ENCODE data around the gene MARCHF3.
"Not testable (repeated sequence)": the region's sequence is repeated elsewhere in the genome, so short reads cannot be mapped to it uniquely, and the experiment has no call there.

The MARCHF3 gene

DNA sequence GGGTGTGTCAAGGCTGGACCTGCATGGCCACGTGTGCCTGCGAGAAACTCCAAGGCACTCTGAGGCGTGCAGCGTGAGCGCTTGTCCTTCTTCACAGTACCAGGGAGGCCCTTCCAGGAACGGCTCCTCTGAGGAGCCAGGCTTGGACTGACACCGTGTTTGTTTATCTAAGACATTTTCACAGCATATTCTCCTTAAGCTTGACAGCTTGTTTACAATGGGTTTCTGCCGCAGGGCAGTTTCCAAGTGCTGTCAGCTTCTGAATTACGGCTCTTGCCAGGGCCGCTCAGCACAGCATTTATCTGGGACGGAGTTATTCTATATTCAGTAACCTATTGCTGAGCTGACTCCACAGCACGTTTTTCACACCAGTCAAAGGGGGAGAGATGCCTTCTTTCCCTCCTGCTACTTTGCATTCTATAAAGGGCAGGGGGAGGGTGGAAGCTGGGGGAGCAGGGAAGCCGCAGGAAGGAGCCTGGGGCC is 155.0 kb downstream of the MARCHF3 start:
- DNase-seq (ENCODE audit: low read depth): no peak

DNA sequence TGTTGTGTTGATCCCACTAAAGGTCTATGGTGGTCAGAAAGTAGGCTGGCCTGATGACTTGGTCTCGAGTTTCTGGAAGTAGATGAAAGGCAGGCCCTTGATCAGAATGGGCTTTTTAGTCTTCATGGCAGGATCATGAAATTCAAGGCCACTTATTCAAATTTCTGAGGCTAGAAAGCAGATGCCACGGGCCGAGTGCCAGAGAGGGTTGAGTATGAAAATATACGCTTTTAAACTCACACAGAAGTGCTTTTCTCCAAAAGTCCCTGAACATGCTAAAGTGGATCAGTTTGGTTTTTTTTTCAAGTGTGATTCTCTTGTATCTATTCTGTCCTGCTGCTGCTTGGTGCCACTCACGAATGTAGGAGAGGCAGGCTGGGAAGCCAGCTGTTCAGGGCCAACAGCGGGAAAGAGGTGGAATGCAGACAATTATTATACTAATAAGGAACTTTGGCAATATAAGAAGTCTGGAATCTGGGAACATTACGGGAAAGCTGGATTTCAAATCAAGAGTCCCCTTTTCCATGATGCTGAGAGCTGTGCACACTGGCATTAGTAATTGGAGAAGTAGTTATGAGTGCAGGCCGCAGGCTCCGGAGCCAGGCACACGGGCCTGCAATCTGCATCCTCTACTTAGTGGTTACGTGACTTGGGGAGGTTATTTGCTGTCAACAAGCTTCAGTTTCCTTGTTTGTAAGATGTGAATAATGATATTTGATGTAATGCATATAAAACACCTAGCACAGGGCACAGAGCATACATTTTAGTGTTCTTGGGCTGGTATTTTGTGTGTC is 157.6 kb downstream of the MARCHF3 start:
- no peak for DNase-seq (ENCODE audit: low read depth)

DNA sequence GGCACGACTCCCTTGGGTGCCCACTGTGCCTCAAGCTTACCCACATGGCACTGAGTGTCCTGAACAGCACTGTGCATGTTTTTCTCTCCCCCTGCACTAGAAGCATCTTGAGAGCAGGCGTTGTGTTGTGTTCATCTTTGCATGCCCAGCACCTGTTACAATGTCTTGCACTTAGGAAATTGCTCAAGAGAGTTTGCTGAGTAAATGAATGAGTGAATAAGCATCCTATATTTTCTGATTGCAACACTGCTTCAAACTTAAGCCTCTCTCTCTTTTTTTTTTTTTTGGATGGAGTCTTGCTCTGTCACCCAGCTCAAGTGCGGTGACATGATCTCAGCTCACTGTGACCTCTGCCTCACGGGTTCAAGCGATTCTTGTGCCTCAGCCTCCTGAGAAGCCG is 158.9 kb downstream of the MARCHF3 start:
- no peak for DNase-seq (ENCODE audit: low read depth)

DNA sequence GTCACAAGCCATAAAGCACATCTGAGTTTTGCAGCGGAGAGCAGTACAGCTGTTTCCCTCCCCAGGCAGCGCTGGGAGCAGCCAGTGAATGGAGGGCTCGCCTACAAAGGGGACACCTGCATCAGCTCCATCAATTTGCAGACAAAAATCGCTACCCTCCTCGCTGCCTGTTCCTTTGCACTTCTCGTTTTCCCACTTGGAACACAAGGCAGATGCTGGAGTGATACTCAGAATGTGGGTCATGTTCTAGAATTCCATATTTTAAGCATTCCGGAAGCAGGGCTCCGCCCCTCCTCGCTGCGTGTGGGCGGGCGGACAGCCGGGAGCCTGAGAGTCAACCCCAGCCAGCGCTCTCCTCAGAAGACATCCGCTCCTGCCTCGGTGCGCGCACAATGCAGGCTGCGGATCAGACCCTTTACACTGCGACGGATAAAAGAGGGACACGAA is 161.3 kb downstream of the MARCHF3 start:
- DNase-seq (ENCODE audit: low read depth): no peak

DNA sequence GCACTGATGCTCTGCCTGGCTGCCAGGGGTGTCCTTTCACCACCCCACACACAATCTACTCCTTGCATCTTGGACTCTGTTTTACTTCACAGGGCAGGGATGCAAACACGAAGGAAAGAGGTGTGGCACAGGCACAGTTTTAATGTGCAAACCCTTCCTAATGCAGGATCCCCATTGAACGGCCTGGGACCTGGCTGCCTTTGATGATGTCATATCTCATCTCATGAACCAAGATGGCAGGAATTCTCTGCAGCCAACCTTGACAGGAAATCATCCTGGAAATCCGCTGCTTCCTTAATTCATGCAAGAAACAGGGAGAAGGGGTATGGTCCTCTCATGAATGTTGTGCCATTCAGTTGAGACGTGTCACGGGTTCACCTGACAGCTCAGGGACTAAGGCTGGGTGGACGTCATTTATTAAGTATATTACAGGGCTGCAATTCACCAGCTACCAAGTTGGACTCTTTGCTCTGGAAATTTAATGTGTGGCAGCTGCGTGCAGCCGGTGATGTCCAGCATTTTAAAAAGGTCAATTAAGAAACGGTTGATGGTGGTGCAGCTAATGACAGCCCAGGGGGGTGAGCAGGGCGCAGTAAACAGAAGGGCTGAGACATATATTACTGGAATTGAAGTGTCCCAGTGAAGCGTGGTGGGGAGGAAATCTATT is 161.9 kb downstream of the MARCHF3 start:
- DNase-seq (ENCODE audit: low read depth): no peak

DNA sequence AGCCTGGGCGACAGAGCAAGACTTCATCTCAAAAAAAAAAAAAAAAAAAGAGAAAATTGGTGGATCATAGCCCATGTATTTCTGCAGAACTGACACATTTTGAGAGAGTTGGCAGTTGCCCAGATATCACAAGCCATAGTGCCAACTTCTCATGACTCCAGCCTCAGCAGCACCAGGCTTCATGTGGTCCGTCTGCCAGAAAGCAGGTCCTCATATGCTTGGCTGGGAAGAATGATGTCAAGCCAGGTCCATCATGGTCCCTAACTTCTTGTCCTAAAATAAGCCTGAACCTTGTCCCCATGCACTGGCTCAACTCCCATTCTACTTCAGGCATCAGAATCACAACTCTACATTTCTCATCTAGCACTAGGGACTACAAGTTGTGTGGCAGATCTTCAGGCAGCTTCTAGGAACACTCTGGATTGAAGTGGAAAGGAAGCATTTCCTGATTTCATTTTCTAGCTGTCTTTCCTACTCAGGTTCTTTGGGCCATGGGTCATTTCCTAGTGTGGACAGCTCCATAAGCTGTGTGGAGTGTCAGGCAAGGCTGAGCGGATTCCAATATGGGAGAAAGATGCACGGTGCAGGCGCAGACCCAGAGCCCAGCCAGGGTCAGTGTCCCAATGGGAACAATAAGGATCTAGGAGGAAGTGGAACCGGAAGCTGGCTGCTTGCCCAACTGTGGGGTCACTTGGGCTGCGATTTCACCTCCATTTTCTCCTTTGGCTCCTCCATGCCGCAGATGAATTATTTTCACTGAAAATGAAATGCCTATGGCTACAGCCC is 163.3 kb downstream of the MARCHF3 start:
- DNase-seq (ENCODE audit: low read depth): no peak

DNA sequence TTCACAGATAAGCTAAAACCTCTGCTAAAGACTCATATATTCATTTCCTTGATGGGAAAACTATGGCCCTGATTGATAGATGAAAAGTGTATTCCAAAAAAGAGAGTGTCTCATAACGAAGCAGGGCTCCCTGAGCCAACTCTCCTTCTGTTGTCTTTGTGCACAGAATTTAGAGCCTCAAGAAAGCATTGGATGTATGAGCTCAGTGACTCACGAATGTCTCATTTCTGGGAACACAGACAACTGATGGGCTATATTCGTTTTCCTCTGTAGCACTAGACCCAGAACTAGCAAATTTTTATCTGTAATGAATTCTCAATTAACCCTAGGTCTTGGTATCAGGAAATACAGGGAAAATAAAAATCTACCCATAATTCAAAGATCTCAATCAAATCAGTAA is 165.1 kb downstream of the MARCHF3 start:
- no peak for DNase-seq (ENCODE audit: low read depth)

DNA sequence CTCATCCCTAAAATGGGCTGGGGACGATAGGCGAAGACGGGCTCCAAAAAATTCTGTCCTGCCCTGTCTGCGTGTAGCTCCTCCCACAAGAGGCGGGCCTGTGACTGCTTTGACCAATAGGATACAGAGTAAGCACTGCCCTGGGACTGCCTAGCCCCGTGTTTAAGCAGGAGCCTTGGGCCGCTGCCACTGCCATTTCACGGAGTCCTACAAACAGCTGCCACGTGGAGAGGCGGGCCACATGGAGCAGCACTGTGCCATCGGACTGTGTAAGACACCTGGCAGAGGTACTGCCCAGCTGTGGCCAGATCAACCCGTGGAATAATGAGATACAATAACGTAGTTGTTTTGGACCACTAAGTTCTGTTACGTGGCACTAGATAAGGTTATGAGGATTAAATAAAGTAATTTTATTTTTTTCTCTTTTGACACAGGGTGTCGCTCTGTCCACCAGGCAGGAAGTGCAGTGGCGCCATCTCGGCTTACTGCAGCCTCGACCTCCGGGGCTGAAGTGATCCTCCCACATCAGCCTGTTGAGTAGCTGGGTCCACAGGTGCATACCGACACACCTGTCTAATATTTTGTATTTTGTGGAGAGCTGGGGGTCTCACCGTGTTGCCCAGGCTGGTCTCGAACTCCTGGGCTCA is 166.2 kb downstream of the MARCHF3 start:
- no peak for DNase-seq (ENCODE audit: low read depth)

DNA sequence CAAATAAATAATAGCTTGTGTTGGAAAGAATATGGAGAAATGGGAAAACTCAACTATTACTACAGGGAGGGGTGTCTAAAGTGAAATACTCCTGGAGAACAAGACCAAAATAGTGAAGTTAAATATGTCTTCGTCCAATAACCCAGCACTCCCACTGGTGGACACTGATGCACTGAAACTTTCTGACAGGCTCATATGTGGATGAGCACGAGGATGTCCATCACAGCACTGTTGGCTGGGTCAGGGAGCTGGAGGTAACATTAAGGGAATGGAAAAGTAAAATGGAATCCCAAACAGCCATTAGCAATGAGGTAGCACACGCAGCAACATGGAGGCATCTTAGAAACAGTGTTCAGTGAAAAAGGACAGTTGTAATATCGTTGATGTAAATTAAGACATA is 167.0 kb downstream of the MARCHF3 start:
- DNase-seq (ENCODE audit: low read depth): no peak

DNA sequence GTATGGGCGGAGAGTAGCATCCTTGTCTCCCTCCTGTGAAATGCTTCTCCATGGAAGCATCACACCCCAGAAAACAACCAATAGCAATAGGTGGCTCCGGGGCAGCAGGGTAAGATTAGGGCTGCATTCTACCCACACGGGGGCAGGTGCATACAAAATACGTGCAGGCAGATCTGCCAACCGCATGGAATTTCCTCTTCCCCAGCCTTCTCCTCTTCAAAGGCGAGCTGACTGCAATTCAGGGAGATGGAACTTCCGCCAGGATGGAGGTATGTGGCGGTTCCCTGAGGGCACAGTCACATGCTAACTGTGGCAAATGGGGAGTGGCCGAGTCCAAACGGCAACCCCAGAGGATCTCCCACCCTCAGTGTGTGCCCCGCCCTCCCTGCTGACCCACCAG is 171.9 kb downstream of the MARCHF3 start:
- no peak for DNase-seq (ENCODE audit: low read depth)

DNA sequence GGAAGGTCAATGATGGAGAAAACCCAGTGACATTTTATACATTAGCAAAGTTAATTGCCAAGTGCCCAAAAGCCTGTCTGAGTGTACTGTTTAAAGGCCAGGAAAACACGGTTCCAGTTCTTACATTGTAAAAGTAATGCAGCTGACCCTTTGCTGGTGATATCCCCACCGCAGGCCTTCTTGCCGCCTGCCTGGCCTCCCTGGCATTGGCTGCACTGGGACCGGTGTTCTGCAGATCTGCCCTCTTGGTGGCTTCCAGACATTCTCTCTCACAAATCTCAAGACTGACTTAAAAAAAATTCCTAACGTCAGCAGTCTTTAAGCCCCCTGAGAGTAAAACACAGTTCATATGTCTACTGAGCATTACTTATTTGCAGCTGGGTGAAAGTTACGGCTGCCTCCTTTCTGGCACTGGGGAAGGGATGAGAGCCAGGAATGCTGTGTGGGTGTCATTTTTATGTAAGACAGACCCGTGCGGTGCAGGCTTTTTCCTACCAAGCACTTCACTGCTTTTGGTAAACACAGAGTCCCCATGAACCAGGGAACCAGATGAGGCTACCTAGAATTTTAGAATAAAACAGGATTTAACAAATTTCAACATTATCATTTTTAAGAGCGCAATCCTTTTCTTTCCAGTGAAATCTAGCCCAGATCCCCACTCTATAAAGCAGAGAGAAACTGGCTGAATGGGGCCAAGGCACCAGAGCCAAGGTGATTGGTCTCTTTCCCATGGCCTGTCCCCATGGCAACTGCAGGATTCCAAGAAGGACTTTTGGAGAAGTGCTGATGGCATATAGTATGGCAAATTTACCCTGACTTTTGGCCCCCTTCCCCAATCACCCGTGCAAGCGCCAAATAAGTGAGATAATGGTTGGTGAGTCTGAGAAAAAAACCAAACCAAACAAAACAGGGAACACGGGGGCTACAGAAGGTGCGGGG is 172.6 kb downstream of the MARCHF3 start:
- no peak for DNase-seq (ENCODE audit: low read depth)

DNA sequence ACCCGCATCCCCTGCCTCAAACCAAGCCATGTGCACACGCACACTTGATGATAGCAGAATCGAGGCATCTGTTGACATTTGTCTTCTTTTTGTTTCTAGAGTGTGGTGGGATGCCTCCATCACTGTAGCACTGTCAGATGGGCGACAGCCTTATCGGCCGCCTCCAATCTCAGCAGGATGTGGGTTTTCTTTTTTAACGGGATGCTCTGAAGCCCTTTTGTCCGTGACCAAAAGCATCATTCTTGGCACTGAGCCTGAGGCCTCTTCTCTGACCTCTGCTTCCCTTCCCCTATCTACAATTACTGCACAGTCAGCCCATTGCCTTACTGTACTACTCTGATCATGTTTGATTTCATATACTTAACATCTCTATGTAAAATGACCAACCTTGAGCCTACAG is 175.1 kb downstream of the MARCHF3 start:
- no peak for DNase-seq (ENCODE audit: low read depth)

DNA sequence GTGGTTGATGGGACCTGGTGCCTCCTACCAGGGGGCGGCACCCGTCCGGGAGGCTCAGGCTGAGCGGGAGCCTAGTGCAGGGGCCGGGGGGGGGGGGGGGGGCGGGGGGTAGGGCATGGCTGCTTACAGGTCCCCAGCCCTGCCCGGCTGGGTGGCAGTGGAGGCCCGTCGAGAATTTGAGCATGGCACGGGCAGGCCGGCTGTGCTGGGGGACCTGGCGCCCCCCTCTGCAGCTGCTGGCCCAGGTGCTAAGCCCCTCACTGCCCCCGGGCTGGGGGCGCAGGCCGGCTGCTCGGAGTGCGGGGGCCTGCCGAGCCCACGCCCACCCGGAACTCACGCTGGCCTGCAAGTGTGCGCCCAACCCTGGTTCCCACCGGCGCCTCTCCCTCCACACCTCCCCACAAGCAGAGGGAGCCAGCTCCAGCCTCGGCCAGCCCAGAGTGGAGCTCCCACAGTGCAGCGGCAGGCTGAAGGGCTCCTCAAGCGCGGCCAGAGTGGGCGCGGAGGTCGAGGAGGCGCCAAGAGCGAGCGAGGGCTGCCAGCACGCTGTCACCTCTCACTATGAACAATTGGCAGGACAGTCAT is 175.7 kb downstream of the MARCHF3 start:
- DNase-seq (ENCODE audit: low read depth): no peak

DNA sequence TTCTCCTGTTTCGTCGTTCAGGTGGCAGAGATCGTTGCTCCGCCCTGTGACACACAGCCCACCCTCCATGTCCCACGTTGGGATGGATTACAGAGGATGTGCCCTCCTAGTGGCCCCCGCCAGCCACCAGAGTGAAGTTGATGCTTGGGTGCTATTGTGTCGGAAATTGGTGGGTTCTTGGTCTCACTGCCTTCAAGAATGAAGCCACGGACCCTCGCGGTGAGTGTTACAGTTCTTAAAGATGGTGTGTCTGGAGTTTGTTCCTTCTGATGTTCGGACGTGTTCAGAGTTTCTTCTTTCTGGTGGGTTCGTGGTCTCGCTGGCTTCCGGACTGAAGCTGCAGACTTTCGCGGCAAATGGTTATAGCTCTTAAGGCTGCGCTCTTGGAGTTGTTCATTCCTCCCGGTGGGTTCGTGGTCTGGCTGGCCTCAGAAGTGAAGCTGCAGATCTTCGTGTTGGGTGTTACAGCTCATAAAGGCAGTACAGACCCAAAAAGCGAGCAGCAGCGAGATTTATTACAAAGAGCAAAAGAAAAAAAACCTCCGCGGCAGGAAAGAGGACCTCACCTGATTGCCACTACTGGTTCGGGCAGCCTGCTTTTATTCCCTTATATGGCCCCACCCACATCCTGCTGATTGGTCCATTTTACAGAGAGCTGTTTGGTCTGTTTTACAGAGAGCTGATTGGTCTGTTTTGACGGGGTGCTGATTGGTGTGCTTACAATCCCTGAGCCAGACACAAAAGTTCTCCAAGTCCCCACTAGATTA is 176.6 kb downstream of the MARCHF3 start:
- DNase-seq (ENCODE audit: low read depth): not testable (repeated sequence)

DNA sequence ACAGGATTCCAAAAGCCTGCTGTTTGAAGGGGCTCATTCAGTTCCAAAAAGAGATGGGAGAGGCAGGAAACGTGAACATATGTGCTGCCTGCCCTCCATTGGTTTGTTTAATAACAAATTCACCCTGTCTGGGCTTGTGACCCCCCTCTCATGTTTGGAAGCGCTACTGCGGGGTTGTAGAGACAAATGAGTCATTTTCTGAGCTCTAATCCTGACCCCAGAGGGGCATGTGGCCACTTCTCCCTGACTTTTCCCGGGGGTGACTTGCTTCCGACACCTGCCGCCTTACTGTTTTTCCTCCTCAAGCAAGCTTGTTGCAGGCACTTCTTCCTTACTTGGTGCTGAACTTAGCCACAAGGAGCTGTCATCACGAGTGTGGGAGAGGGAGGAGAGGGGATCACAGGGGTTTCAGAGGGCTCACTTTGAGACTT is 177.5 kb downstream of the MARCHF3 start:
- no peak for DNase-seq (ENCODE audit: low read depth)

DNA sequence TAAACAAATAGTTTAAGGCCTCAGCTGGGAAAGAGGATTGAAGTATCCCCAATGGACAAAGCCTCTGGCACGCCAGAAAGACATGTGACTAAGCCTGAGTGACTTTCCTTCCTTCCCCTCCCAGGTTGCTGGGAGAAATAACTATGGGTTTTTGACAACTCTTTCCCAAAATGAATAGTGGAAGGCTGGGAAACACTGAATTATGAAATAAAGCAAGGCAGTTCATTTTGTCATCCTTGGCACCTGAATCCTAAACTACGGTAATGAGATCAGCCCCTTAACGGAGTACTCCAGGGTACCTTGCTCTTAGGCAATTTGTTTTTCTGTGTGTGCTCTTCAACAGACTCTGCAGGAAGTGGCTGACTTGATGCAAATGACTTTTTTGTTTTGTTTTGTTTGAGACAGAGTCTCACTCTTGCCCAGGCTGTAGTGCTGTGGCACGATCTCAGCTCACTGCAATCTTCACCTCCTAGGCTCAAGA is 178.2 kb downstream of the MARCHF3 start:
- DNase-seq (ENCODE audit: low read depth): no peak

DNA sequence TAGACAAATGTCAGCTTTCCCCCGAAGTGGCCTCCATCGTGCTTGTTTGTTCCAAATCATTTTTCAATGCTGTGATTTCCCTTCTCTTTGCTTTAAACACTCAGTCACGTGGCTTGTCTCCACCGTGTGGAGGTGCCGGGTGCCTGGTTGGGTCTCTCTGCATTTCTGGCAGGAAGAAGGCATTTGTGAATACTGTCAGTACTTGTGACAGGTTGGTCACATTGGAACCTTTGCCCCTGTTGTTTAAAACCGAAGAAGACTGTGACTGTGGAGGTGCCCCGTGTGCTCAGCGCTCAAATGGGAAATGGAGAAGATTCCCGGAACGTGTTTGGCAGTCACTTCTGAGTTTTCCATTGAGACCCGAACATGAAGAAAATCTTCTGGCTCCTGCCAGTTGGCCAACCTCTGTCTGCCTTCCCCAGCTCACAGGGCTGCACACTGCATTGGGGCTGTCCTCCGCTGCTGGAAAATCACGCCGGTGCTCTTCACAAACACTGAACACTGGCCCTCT is 178.8 kb downstream of the MARCHF3 start:
- DNase-seq (ENCODE audit: low read depth): no peak

DNA sequence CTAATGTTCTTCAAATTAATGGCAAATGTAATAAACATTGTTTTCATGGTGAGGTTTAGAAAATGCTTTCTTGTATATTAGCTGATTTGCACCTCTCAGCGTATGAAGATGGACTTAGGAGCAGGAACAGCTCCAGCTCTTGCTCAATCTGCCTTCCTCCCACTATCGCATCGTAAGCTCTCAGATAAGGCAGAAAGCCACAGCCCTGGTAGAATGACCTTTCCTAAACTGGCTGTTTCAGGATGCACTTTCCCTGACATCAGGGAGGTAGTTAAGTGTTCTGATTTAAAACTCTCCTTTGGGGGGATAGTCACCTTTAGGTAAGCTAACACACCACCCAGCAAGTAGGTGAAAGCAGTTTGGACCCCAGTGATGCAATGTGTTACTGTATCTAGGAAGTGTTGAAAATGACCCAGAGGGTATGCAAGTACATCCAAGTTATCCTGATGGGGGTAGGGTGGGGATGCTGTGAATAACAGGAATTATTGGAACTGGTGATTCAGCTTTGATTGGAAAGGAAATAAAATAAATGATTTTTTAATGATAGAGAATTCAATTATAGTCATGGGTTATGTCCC is 181.2 kb downstream of the MARCHF3 start:
- no peak for DNase-seq (ENCODE audit: low read depth)

DNA sequence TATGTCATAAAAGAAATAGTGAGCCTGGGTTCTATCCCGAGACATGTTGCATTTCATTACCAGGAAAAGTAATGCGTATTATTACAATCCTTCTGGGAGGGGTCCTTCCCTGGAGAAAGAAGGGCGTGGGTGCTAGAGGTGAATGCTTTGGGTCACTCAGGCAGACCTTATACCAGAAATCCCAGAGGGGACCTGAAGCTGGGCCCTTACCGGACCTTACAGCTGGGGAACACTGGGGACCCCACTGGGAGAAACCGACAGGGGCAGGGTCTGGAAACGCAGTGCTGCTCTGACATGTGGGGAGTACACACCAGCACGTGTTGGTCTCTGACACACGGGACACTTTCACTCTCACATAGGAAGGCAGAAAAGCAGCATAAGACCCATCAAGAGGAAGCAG is 182.1 kb downstream of the MARCHF3 start:
- no peak for DNase-seq (ENCODE audit: low read depth)

Measured in activated T-cell treated with anti-CD3 and anti-CD28 coated beads for 48 hours (primary cell).